Keratinocyte (primary cell): ENCODE results near the gene FMN1.

Experiments
- EZH2 ChIP-seq: IDR thresholded peaks from one replicate; pipeline ENCODE4 v1.6.1; 2012; ENCODE audit warnings: inconsistent platforms, mild to moderate bottlenecking, low read length, moderate library complexity
- TF ChIP-seq, protein P1 (sequence below), 3 experiments: IDR thresholded peaks in 1 of 3; conservative IDR thresholded peaks in 1 of 3; optimal IDR thresholded peaks in 1 of 3; 2 replicates in 2 of 3; 3 replicates in 1 of 3; pipeline versions ENCODE3 to v1.5.1; 2011; ENCODE audit warnings: low read length in 3 of 3, mild to moderate bottlenecking in 3 of 3, moderate library complexity in 2 of 3, control low read depth in 1 of 3, inconsistent platforms in 1 of 3; ENCODE audit not compliant: insufficient read depth in 2 of 3; ENCODE audit errors: extremely low read depth in 1 of 3

DNA sequence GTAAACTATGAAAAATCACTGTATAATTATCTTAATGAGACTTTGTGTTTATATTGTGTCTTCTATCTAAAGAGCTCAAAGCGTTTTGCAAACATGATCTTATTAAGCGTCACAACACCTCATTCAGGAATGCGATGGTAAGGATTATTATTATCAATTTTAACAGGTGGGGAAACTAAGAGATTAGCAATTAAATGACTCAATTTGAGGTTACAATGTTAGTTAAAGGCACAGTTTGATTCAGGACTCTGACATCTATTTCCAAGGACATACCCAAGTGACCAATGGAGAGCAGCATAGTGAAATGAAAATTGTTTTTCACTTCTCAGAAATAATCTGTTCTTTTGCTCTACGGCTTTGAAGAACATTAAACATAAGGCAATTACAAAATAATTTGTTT, 74.6 kb downstream of the FMN1 start:
- TF ChIP-seq, protein P1, sequence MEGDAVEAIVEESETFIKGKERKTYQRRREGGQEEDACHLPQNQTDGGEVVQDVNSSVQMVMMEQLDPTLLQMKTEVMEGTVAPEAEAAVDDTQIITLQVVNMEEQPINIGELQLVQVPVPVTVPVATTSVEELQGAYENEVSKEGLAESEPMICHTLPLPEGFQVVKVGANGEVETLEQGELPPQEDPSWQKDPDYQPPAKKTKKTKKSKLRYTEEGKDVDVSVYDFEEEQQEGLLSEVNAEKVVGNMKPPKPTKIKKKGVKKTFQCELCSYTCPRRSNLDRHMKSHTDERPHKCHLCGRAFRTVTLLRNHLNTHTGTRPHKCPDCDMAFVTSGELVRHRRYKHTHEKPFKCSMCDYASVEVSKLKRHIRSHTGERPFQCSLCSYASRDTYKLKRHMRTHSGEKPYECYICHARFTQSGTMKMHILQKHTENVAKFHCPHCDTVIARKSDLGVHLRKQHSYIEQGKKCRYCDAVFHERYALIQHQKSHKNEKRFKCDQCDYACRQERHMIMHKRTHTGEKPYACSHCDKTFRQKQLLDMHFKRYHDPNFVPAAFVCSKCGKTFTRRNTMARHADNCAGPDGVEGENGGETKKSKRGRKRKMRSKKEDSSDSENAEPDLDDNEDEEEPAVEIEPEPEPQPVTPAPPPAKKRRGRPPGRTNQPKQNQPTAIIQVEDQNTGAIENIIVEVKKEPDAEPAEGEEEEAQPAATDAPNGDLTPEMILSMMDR (optimal IDR thresholded peaks at IDR 0.05 in 1 of 3, IDR thresholded peaks at IDR 0.05 in 1 of 3, conservative IDR thresholded peaks at IDR 0.05 in 1 of 3; ENCODE audit: extremely low read depth in 1 of 3, insufficient read depth in 2 of 3, low read length in 3 of 3): no peak
- no peak for TF ChIP-seq EZH2
